GM12878 (cell line): Measurements from ENCODE around the gene CERT1.

Experiments
- CEBPB ChIP-seq, 2 experiments: fragments of 150-350 bp in 1 of 2; IDR thresholded peaks; 2 replicates each; pipeline ENCODE4 v1.6.1; 2012 to 2014; ENCODE audit warnings: low read depth in 2 of 2, low read length in 2 of 2, borderline replicate concordance in 1 of 2, inconsistent platforms in 1 of 2
- EZH2 ChIP-seq: IDR thresholded peaks from 2 replicates; pipeline ENCODE4 v1.6.1; 2012; ENCODE audit warnings: low read depth, mild to moderate bottlenecking, control low read depth, inconsistent platforms, low read length, borderline replicate concordance; ENCODE audit not compliant: control insufficient read depth
- GABPA ChIP-seq: IDR thresholded peaks from 2 replicates; pipeline ENCODE4 v1.6.1; 2014; ENCODE audit warnings: antibody characterized with exemption, low read depth, mild to moderate bottlenecking, inconsistent platforms
- MTA3 ChIP-seq: IDR thresholded peaks from 2 replicates; pipeline ENCODE4 v1.6.1; 2012; ENCODE audit warnings: low read length, inconsistent platforms, borderline replicate concordance
- REST ChIP-seq: IDR thresholded peaks from 2 replicates; pipeline ENCODE4 v1.6.1; 2012; ENCODE audit warnings: mild to moderate bottlenecking, low read depth, low read length
- SIX5 ChIP-seq: IDR thresholded peaks from 2 replicates; pipeline ENCODE4 v1.6.1; 2011; ENCODE audit warnings: mild to moderate bottlenecking, low read depth, low read length, moderate library complexity; ENCODE audit not compliant: severe bottlenecking
- YY1 ChIP-seq: IDR thresholded peaks from 2 replicates; pipeline ENCODE4 v1.6.1; 2011; ENCODE audit warnings: low read depth, mild to moderate bottlenecking, low read length
- ZNF274 ChIP-seq: IDR thresholded peaks from one replicate; pipeline ENCODE4 v1.8.0; 2011; ENCODE audit not compliant: insufficient read length, insufficient read depth

- no peak for TF ChIP-seq MTA3
- TF ChIP-seq SIX5 = no peak
- TF ChIP-seq EZH2 = no peak
- TF ChIP-seq REST = no peak
- TF ChIP-seq YY1 = no peak
- TF ChIP-seq CEBPB (IDR thresholded peaks at IDR 0.05; ENCODE audit: borderline replicate concordance in 1 of 2, low read depth in 2 of 2, low read length in 2 of 2) = no peak
- no peak for TF ChIP-seq GABPA
- no peak for TF ChIP-seq ZNF274
Measured at GRCh38 chr5:75341934-75342333, 169.5 kb downstream of the CERT1 start.
